CD14-positive monocyte (primary cell): ENCODE results near the gene ZNF414. TPM values are rescaled to one million over a fixed set of nuclear protein-coding genes. Genes with fewer than 3 reads are reported as not detected.

Experiments used
- DNase-seq, 3 donors: peaks; one replicate each; pipeline ENCODE4 v3.0.0-alpha.2; 2011 to 2022
- H2AFZ ChIP-seq: 2 replicates; pipeline ENCODE4 v1.6.0; 2012; ENCODE audit warnings: mild to moderate bottlenecking, low read depth, low read length, inconsistent platforms; ENCODE audit not compliant: insufficient read depth, poor library complexity, severe bottlenecking
- H3K27ac ChIP-seq, 2 donors: 1 replicate in 1 of 2; 2 replicates in 1 of 2; pipeline ENCODE4 v1.5.1; 2012 to 2013; ENCODE audit warnings: low read length in 2 of 2, control low read depth in 1 of 2, inconsistent platforms in 1 of 2, low read depth in 1 of 2, mild to moderate bottlenecking in 1 of 2
- H3K27me3 ChIP-seq, 2 donors: one replicate each; pipeline versions ENCODE4 v1.6.0 to v1.6.1; 2011 to 2013; ENCODE audit warnings: low read length in 2 of 2; ENCODE audit not compliant: control insufficient read depth in 2 of 2, insufficient read depth in 2 of 2
- H3K36me3 ChIP-seq, 2 donors: replicated peaks in 1 of 2; 1 replicate in 1 of 2; 2 replicates in 1 of 2; pipeline versions ENCODE4 v1.5.1 to v1.6.1; 2012 to 2013; ENCODE audit warnings: low read length in 2 of 2, control low read depth in 1 of 2, inconsistent platforms in 1 of 2, mild to moderate bottlenecking in 1 of 2; ENCODE audit not compliant: insufficient read depth in 2 of 2, control insufficient read depth in 1 of 2
- H3K4me1 ChIP-seq, 2 donors: 1 replicate in 1 of 2; 2 replicates in 1 of 2; pipeline versions ENCODE4 v1.5.1 to v1.6.1; 2012 to 2013; ENCODE audit warnings: low read length in 2 of 2, control low read depth in 1 of 2, inconsistent platforms in 1 of 2, mild to moderate bottlenecking in 1 of 2, moderate library complexity in 1 of 2; ENCODE audit not compliant: insufficient read depth in 2 of 2, control insufficient read depth in 1 of 2
- H3K4me2 ChIP-seq: replicated peaks from 2 replicates; pipeline ENCODE3; 2012; ENCODE audit warnings: low read length, moderate library complexity, mild to moderate bottlenecking; ENCODE audit not compliant: poor library complexity, severe bottlenecking; ENCODE audit errors: extremely low read depth
- H3K4me3 ChIP-seq, 3 experiments: fragments of 200-600 bp in 1 of 3; sonication (generic) in 1 of 3; replicated peaks in 1 of 3; 1 replicate in 2 of 3; 2 replicates in 1 of 3; pipeline ENCODE4 v1.5.1; 2011 to 2013; ENCODE audit warnings: low read length in 3 of 3, mild to moderate bottlenecking in 3 of 3, control low read depth in 2 of 3, low read depth in 2 of 3, inconsistent platforms in 1 of 3, moderate library complexity in 1 of 3
- H3K79me2 ChIP-seq: 2 replicates; pipeline ENCODE4 v1.6.0; 2012; ENCODE audit warnings: mild to moderate bottlenecking, control low read depth, inconsistent platforms, low read length, moderate library complexity; ENCODE audit not compliant: insufficient read depth
- H3K9ac ChIP-seq: 2 replicates; pipeline ENCODE4 v1.6.0; 2017; ENCODE audit warnings: low read length, mild to moderate bottlenecking; ENCODE audit not compliant: insufficient read depth, poor library complexity, severe bottlenecking
- H3K9me3 ChIP-seq, 2 donors: replicated peaks in 1 of 2; 1 replicate in 1 of 2; 2 replicates in 1 of 2; pipeline versions ENCODE4 v1.5.1 to v1.6.1; 2012 to 2013; ENCODE audit warnings: low read length in 2 of 2, control low read depth in 1 of 2; ENCODE audit not compliant: control insufficient read depth in 1 of 2, insufficient read depth in 1 of 2
- H4K20me1 ChIP-seq: 2 replicates; pipeline ENCODE4 v1.6.0; 2012; ENCODE audit warnings: mild to moderate bottlenecking, low read length, control low read depth, moderate library complexity; ENCODE audit not compliant: insufficient read depth
- H3K27ac Mint-ChIP-seq, 7 donors: one replicate each; pipeline ENCODE4 v1.8.0; 2020; ENCODE audit warnings: mild to moderate bottlenecking in 7 of 7, mixed read lengths in 7 of 7, moderate library complexity in 6 of 7, inconsistent platforms in 2 of 7
- H3K27me3 Mint-ChIP-seq, 3 donors: one replicate each; pipeline ENCODE4 v1.8.0; 2021 to 2022; ENCODE audit warnings: low read depth in 3 of 3, mild to moderate bottlenecking in 3 of 3, mixed read lengths in 3 of 3, moderate library complexity in 3 of 3, inconsistent platforms in 1 of 3
- H3K36me3 Mint-ChIP-seq, 2 donors: one replicate each; pipeline ENCODE4 v1.8.0; 2020; ENCODE audit warnings: mixed read lengths in 2 of 2, inconsistent platforms in 1 of 2, mild to moderate bottlenecking in 1 of 2
- H3K4me1 Mint-ChIP-seq: one replicate; pipeline ENCODE4 v1.8.0; 2020; ENCODE audit warnings: mild to moderate bottlenecking, mixed read lengths
- H3K4me3 Mint-ChIP-seq, 2 donors: one replicate each; pipeline ENCODE4 v1.8.0; 2020; ENCODE audit warnings: mild to moderate bottlenecking in 2 of 2, mixed read lengths in 2 of 2, moderate library complexity in 1 of 2
- H3K9me3 Mint-ChIP-seq, 7 donors: one replicate each; pipeline ENCODE4 v1.8.0; 2020 to 2022; ENCODE audit warnings: mixed read lengths in 7 of 7, mild to moderate bottlenecking in 6 of 7, moderate library complexity in 6 of 7, inconsistent platforms in 2 of 7
- WGBS: methylation state at CpG from one replicate; pipeline ENCODE4 v1.1.5; 2013; ENCODE audit warnings: missing lambda C conversion rate; ENCODE audit not compliant: insufficient coverage; 5-methylcytosine and 5-hydroxymethylcytosine counted together
- intact Hi-C, 2 donors: fragments of 100-400 bp; cut with micrococcal nuclease; formaldehyde crosslinking; loops; one replicate each; pipeline versions ENCODE4 v1.15.0 to v1.15.1; 2023
- polyA plus RNA-seq, 3 donors: library from polyadenylated mRNA; depleted of rRNA in 1 of 3; unstranded in 2 of 3; stranded (reverse) in 1 of 3; fragments of 300-500 nt in 2 of 3; fragments of >200 nt in 1 of 3; fragmentation: Illumina TruSeq in 2 of 3; gene quantifications; 1 replicate in 2 of 3; 2 replicates in 1 of 3; pipeline ENCODE4 v1.2.3, GENCODE V29; 2012 to 2021
- TF ChIP-seq, protein P1 (sequence below): fragments of 200-600 bp; IDR thresholded peaks from one replicate; pipeline ENCODE4 v1.8.0; 2022; ENCODE audit warnings: antibody characterized with exemption, mild to moderate bottlenecking

ZNF414 gene
- polyA plus RNA-seq, 3 donors = 4.1 to 21.1 (median 4.7) TPM

DNA sequence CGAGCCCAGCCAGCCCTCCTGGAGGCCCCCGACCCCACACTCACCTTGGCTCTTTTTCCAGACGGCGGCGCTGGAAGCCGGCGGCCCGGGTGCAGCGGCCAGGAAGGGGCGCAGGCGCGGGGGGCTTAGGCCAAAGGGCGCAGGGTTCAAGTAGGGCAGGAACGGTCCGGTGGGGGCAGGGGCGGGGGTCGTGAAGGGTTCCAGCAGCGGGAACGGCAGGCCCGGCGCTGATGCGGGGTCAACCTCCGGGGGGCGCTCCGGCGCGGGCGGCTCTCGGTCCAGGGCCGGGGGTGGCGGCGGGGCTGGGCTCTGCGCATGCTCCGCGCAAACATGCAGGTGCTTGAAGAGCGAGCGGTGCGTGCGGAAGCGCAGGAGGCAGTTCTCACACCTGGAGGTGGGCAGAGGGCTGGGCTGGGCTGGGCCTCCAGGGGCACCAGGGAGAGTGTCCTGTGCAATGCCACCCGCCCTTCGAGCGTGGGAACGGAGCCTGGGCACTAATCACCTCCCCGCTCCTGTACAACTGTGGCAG, 2.3 kb downstream of the ZNF414 start:
- H3K79me2 ChIP-seq = peaks cover 36% of the 10 kb centered on the region
- H3K9me3 Mint-ChIP-seq = no peaks in the 10 kb centered on the region
- no peaks in the 10 kb centered on the region for H4K20me1 ChIP-seq
- no peaks in the 10 kb centered on the region for H3K9me3 ChIP-seq
- intact Hi-C loops = loop anchor here in 1 of 2 donors (10.0 kb wide), 1 partner anchor 97 kb away; the partner anchor contains the start of gene MARCHF2
- no peak overlapping the region for H3K4me3 Mint-ChIP-seq
- H3K4me1 ChIP-seq = peaks cover 54 to 58% of the 10 kb centered on the region in 2 donors
- H2AFZ ChIP-seq = no peak overlapping the region
- H3K27me3 ChIP-seq = no peaks in the 10 kb centered on the region
- 94% methylated on average over 44 of the region's 45 CpGs for WGBS
- no peak overlapping the region for H3K4me2 ChIP-seq
- peak in 1 of 3 donors; percentile 4 for DNase-seq
- H3K27ac ChIP-seq = peak overlapping the region in 1 of 2 donors; percentile 82
- peaks cover 53% of the 10 kb centered on the region for H3K4me1 Mint-ChIP-seq
- peaks cover 0 to 4% (median 0%) of the 10 kb centered on the region in 3 donors for H3K27me3 Mint-ChIP-seq
- H3K9ac ChIP-seq = no peak overlapping the region
- H3K4me3 ChIP-seq = no peak overlapping the region
- peaks cover 5% of the 10 kb centered on the region in 2 donors for H3K36me3 ChIP-seq
- H3K36me3 Mint-ChIP-seq = peaks cover 0 to 34% of the 10 kb centered on the region in 2 donors
- TF ChIP-seq, protein P1, sequence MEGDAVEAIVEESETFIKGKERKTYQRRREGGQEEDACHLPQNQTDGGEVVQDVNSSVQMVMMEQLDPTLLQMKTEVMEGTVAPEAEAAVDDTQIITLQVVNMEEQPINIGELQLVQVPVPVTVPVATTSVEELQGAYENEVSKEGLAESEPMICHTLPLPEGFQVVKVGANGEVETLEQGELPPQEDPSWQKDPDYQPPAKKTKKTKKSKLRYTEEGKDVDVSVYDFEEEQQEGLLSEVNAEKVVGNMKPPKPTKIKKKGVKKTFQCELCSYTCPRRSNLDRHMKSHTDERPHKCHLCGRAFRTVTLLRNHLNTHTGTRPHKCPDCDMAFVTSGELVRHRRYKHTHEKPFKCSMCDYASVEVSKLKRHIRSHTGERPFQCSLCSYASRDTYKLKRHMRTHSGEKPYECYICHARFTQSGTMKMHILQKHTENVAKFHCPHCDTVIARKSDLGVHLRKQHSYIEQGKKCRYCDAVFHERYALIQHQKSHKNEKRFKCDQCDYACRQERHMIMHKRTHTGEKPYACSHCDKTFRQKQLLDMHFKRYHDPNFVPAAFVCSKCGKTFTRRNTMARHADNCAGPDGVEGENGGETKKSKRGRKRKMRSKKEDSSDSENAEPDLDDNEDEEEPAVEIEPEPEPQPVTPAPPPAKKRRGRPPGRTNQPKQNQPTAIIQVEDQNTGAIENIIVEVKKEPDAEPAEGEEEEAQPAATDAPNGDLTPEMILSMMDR = no peak
- H3K27ac Mint-ChIP-seq = no peak overlapping the region

DNA sequence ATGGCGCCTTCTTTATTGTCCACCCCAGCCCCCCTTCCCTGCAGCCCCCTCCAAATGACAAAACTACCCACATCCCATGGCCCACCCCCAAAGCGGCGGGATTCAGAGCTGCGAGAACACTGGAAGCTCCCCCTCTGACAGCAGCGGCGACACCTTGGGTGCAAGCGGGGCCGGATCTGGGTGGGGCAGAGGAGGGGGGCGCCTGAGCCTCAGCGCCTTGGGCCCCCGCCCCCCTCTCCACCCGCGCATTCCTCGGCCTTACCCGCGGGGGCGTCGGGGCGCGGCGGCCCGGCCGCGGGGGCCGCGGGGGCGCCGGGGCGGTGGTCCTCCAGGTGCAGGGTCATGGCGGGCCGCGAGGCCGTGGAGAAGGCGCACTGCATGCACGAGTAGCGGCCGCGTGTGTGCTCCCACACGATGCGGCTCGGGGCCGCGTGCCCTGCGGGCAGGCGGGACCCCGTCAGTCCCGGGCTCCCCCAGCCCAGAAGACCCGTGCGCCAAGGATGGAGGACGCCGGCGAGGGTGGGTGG, 3.3 kb downstream of the ZNF414 start:
- DNase-seq = no peak
- Mint-ChIP-seq H3K9me3 (no peaks in the 10 kb centered on the region), H3K27me3 (peaks cover 0 to 4% (median 0%) of the 10 kb centered on the region in 3 donors), H3K27ac (no peak overlapping the region), H3K4me3 (no peak overlapping the region), H3K4me1 (peaks cover 51% of the 10 kb centered on the region), H3K36me3 (peaks cover 0 to 32% of the 10 kb centered on the region in 2 donors)
- Histone ChIP-seq H3K4me1 (peaks cover 54 to 58% of the 10 kb centered on the region in 2 donors), H3K36me3 (peaks cover 5% of the 10 kb centered on the region in 2 donors), H3K4me2 (no peak overlapping the region), H3K9me3 (no peaks in the 10 kb centered on the region), H3K27ac (no peak overlapping the region), H2AFZ (no peak overlapping the region), H3K27me3 (no peaks in the 10 kb centered on the region), H3K4me3 (no peak overlapping the region), H4K20me1 (no peaks in the 10 kb centered on the region), H3K9ac (no peak overlapping the region), H3K79me2 (peaks cover 32% of the 10 kb centered on the region)
- WGBS = 95% methylated on average over 39 of the region's 52 CpGs
- TF ChIP-seq, protein P1 = no peak
- intact Hi-C loops = loop anchor here in 1 of 2 donors (10.0 kb wide), 1 partner anchor 96 kb away; the partner anchor contains the start of gene MARCHF2
